GM21367 (cell line): ENCODE results near the gene MXD1.
"Not testable (repeated sequence)": the region's sequence is repeated elsewhere in the genome, so short reads cannot be mapped to it uniquely, and the experiment has no call there.

Source experiments
- ATAC-seq: cut with Tn5 transposase; IDR thresholded peaks from one replicate; pipeline ENCODE4 v1.9.1; 2021; ENCODE audit not compliant: unreplicated experiment

The MXD1 gene

GRCh38 chr2:69950671-69951070, 35.8 kb downstream of the MXD1 start:
- not testable (repeated sequence) for ATAC-seq

GRCh38 chr2:69952336-69953115, 37.6 kb downstream of the MXD1 start:
- ATAC-seq = no peak

- no peak for ATAC-seq
Observed at GRCh38 chr2:69954084-69954483, 39.2 kb downstream of the MXD1 start.

- ATAC-seq = no peak
Observed at GRCh38 chr2:69955029-69955428, 40.1 kb downstream of the MXD1 start.

GRCh38 chr2:69956475-69956979, 41.6 kb downstream of the MXD1 start:
- no peak for ATAC-seq

- ATAC-seq = no peak
Observed at GRCh38 chr2:69957965-69958364, 43.1 kb downstream of the MXD1 start.

GRCh38 chr2:69958480-69958879, 43.6 kb downstream of the MXD1 start:
- ATAC-seq = no peak

GRCh38 chr2:69959425-69959824, 44.5 kb downstream of the MXD1 start:
- no peak for ATAC-seq

- ATAC-seq = no peak
Observed at GRCh38 chr2:69960821-69961220, 45.9 kb downstream of the MXD1 start.

GRCh38 chr2:69961496-69961895, 46.6 kb downstream of the MXD1 start, which contains the start of gene ASPRV1:
Gene ASPRV1, minus strand, starts transcription at chr2:69961631. Its CDS starts 195 bp downstream, at chr2:69961436.
- ATAC-seq = no peak

- no peak for ATAC-seq
Observed at GRCh38 chr2:69962986-69963730, 48.2 kb downstream of the MXD1 start.

GRCh38 chr2:69964353-69964841, 49.5 kb downstream of the MXD1 start:
- no peak for ATAC-seq

- ATAC-seq = no peak
Observed at GRCh38 chr2:69965756-69966445, 51.0 kb downstream of the MXD1 start.

- no peak for ATAC-seq
Observed at GRCh38 chr2:69966496-69966895, 51.6 kb downstream of the MXD1 start.

- ATAC-seq = no peak
Observed at GRCh38 chr2:69968609-69969008, 53.7 kb downstream of the MXD1 start.

- ATAC-seq = no peak
Observed at GRCh38 chr2:69969126-69969983, 54.4 kb downstream of the MXD1 start.

- no peak for ATAC-seq
Observed at GRCh38 chr2:69969991-69970390, 55.1 kb downstream of the MXD1 start.

GRCh38 chr2:69972822-69973221, 57.9 kb downstream of the MXD1 start:
- no peak for ATAC-seq

- no peak for ATAC-seq
Observed at GRCh38 chr2:69973335-69973735, 58.4 kb downstream of the MXD1 start.

GRCh38 chr2:69975136-69975852, 60.4 kb downstream of the MXD1 start:
- ATAC-seq = no peak
